Astrocyte (in vitro differentiated cells and primary cell): Measurements from ENCODE around the gene IDI1.

Source experiments
- CTCF ChIP-seq: IDR thresholded peaks from 2 replicates; pipeline ENCODE4 v1.5.1; 2011; ENCODE audit warnings: low read depth, mild to moderate bottlenecking, inconsistent platforms, low read length, moderate library complexity; ENCODE audit not compliant: insufficient read depth
- EZH2 ChIP-seq: IDR thresholded peaks from 2 replicates; pipeline ENCODE4 v1.6.1; 2012; ENCODE audit warnings: mild to moderate bottlenecking, low read length, inconsistent platforms; ENCODE audit not compliant: insufficient read depth

GRCh38 chr10:1010703-1011102 lies 38.2 kb downstream of the IDI1 start:
- TF ChIP-seq CTCF (no peak), EZH2 (no peak)
